Kidney (tissue), 14 donors: ENCODE data around the gene PDLIM3. TPM values are rescaled to one million over a fixed set of nuclear protein-coding genes. Genes with fewer than 3 reads are reported as not detected.

ENCODE experiments used
- DNase-seq, 5 donors: peaks; one replicate each; pipeline ENCODE4 v3.0.0-alpha.2; 2013 to 2020
- FAIRE-seq: peaks from 2 replicates; lab custom pipeline; 2012; peaks lifted over from hg19 to GRCh38; lab: Jason Lieb, UNC
- H3K27ac ChIP-seq, 2 donors: one replicate each; pipeline ENCODE4 v1.7.0; 2013; ENCODE audit warnings: low read depth in 2 of 2, low read length in 2 of 2, inconsistent platforms in 1 of 2
- H3K27me3 ChIP-seq: one replicate; pipeline ENCODE4 v1.7.1; 2013; ENCODE audit warnings: low read length, inconsistent platforms; ENCODE audit not compliant: control insufficient read depth, insufficient read depth
- H3K36me3 ChIP-seq, 3 donors: one replicate each; pipeline versions ENCODE4 v1.7.0 to v1.7.1; 2013; ENCODE audit warnings: low read length in 3 of 3, control low read depth in 1 of 3, inconsistent platforms in 1 of 3; ENCODE audit not compliant: insufficient read depth in 3 of 3, control insufficient read depth in 2 of 3
- H3K4me1 ChIP-seq, 3 donors: one replicate each; pipeline versions ENCODE4 v1.7.0 to v1.7.1; 2013; ENCODE audit warnings: low read length in 3 of 3, inconsistent platforms in 1 of 3, low read depth in 1 of 3; ENCODE audit not compliant: control insufficient read depth in 2 of 3, insufficient read depth in 2 of 3
- H3K4me3 ChIP-seq, 3 donors: one replicate each; pipeline versions ENCODE4 v1.7.0 to v1.8.1; 2013; ENCODE audit warnings: low read length in 3 of 3, control low read depth in 1 of 3, inconsistent platforms in 1 of 3
- H3K9ac ChIP-seq, 3 donors: one replicate each; pipeline versions ENCODE4 v1.7.0 to v1.7.1; 2013; ENCODE audit warnings: low read length in 3 of 3, control low read depth in 1 of 3, inconsistent platforms in 1 of 3
- H3K9me3 ChIP-seq, 3 donors: one replicate each; pipeline versions ENCODE4 v1.7.0 to v1.7.1; 2013; ENCODE audit warnings: low read length in 3 of 3, control low read depth in 1 of 3, inconsistent platforms in 1 of 3; ENCODE audit not compliant: control insufficient read depth in 2 of 3, insufficient read depth in 1 of 3
- CTCF ChIP-seq: IDR thresholded peaks from 3 replicates; pipeline ENCODE4 v1.5.1; 2012; ENCODE audit warnings: mild to moderate bottlenecking, moderate library complexity, borderline replicate concordance; ENCODE audit not compliant: insufficient read depth; ENCODE audit errors: extremely low read depth
- intact Hi-C: fragments of 100-400 bp; cut with DNase I; formaldehyde crosslinking; loops from one replicate; pipeline ENCODE4 v1.11.1; 2022
- polyA plus RNA-seq: library from polyadenylated mRNA; stranded (reverse); fragments of 350-450 nt; fragmentation: Illumina TruSeq; extraction: RNeasy Lipid Tissue Mini Kit (QIAGEN cat#74804); gene quantifications from one replicate; pipeline ENCODE4 v1.2.3, GENCODE V29; 2014; ENCODE audit warnings: low read depth, low replicate concordance; ENCODE audit not compliant: insufficient read depth
- total RNA-seq: library from RNA; stranded (reverse); fragmentation: NEBNext Ultra II Directional; extraction: Animal tissue kit (Norgen Biotek cat#: 25700); gene quantifications from one replicate; pipeline ENCODE4 v1.2.1, GENCODE V29; 2021
- donor health status: control.
- donor health status: control.
- donor health status: control.
- donor health status: control.
- donor health status: control.
- donor health status: DM: yes; HTN: yes; CAD: no.
- donor health status: Normal renal cell carcinoma (clear cell type).

The PDLIM3 gene
- total and polyA plus RNA-seq, 2 donors from 2014 or later = 10.8 to 19.6 TPM

- Histone ChIP-seq H3K9me3 (no peaks in the 10 kb centered on the region), H3K9ac (no peak overlapping the region), H3K27me3 (no peaks in the 10 kb centered on the region), H3K4me3 (no peak overlapping the region), H3K27ac (no peak overlapping the region), H3K36me3 (no peaks in the 10 kb centered on the region), H3K4me1 (peaks cover 3 to 6% (median 4%) of the 10 kb centered on the region in 3 donors)
- peak in 3 of 5 donors; percentile 53 to 87 (median 82) for DNase-seq
- TF ChIP-seq CTCF = no peak
- no peak for FAIRE-seq
- intact Hi-C loops = no loop called here
Measured at GRCh38 chr4:185508181-185508580, 27.1 kb downstream of the PDLIM3 start.

- H3K4me1 ChIP-seq = peaks cover 3 to 6% (median 4%) of the 10 kb centered on the region in 3 donors
- no peaks in the 10 kb centered on the region for H3K9me3 ChIP-seq
- intact Hi-C loops = no loop called here
- no peak overlapping the region for H3K27ac ChIP-seq
- no peaks in the 10 kb centered on the region for H3K36me3 ChIP-seq
- no peak overlapping the region for H3K4me3 ChIP-seq
- DNase-seq (peak in 1 of 5 donors; percentile 59), FAIRE-seq (no peak)
- no peak overlapping the region for H3K9ac ChIP-seq
- H3K27me3 ChIP-seq = no peaks in the 10 kb centered on the region
- TF ChIP-seq CTCF = no peak
Measured at GRCh38 chr4:185506422-185506821, 28.9 kb downstream of the PDLIM3 start.

GRCh38 chr4:185504098-185505047 lies 30.9 kb downstream of the PDLIM3 start:
- DNase-seq (peak; percentile 90 to 97 (median 95)), FAIRE-seq (peak; percentile 42)
- Histone ChIP-seq H3K27ac (peak overlapping the region; percentile 2 to 43), H3K36me3 (no peaks in the 10 kb centered on the region), H3K9me3 (peaks cover 0 to 8% (median 0%) of the 10 kb centered on the region in 3 donors), H3K4me1 (peaks cover 3 to 6% (median 4%) of the 10 kb centered on the region in 3 donors), H3K27me3 (no peaks in the 10 kb centered on the region), H3K4me3 (peak overlapping the region; percentile 26 to 63 (median 54)), H3K9ac (peak overlapping the region; percentile 1 to 33 (median 30))
- intact Hi-C loops = no loop called here
- no peak for TF ChIP-seq CTCF
